Mesenchymal stem cell (in vitro differentiated cells and primary cell): ENCODE measurements around the gene LTK.

Experiments used
- DNase-seq: peaks from one replicate; pipeline ENCODE4 v3.0.0-alpha.2; 2013
- H2AFZ ChIP-seq: one replicate; pipeline ENCODE4 v1.6.1; 2013; ENCODE audit warnings: low read depth, mild to moderate bottlenecking, control low read depth, inconsistent platforms, low read length, moderate library complexity
- H2AK5ac ChIP-seq: 2 replicates; pipeline ENCODE4 v1.6.1; 2013; ENCODE audit warnings: low read length, moderate library complexity, mild to moderate bottlenecking, inconsistent platforms; ENCODE audit not compliant: severe bottlenecking
- H2BK120ac ChIP-seq: one replicate; pipeline ENCODE4 v1.6.1; 2013; ENCODE audit warnings: low read depth, mild to moderate bottlenecking, inconsistent platforms, low read length, moderate library complexity
- H2BK12ac ChIP-seq, 2 experiments: one replicate each; pipeline ENCODE4 v1.6.1; 2013; ENCODE audit warnings: inconsistent platforms in 2 of 2, low read length in 2 of 2, mild to moderate bottlenecking in 2 of 2, moderate library complexity in 2 of 2, control low read depth in 1 of 2
- H2BK15ac ChIP-seq: one replicate; pipeline ENCODE4 v1.6.1; 2013; ENCODE audit warnings: mild to moderate bottlenecking, low read depth, inconsistent platforms; ENCODE audit not compliant: poor library complexity, severe bottlenecking
- H2BK5ac ChIP-seq: 2 replicates; pipeline ENCODE4 v1.6.1; 2013; ENCODE audit warnings: low read depth, mild to moderate bottlenecking, low read length, control low read depth, inconsistent platforms; ENCODE audit not compliant: poor library complexity, severe bottlenecking
- H3K14ac ChIP-seq, 2 experiments: one replicate each; pipeline ENCODE4 v1.6.1; 2013; ENCODE audit warnings: inconsistent platforms in 2 of 2, low read length in 2 of 2, control low read depth in 1 of 2, mild to moderate bottlenecking in 1 of 2, moderate library complexity in 1 of 2
- H3K18ac ChIP-seq, 2 experiments: one replicate each; pipeline ENCODE4 v1.6.1; 2013; ENCODE audit warnings: inconsistent platforms in 2 of 2, low read length in 2 of 2, control low read depth in 1 of 2, low read depth in 1 of 2, mild to moderate bottlenecking in 1 of 2
- H3K23ac ChIP-seq, 2 experiments: one replicate each; pipeline ENCODE4 v1.6.1; 2013; ENCODE audit warnings: inconsistent platforms in 2 of 2, low read length in 2 of 2, mild to moderate bottlenecking in 2 of 2, moderate library complexity in 2 of 2, control low read depth in 1 of 2
- H3K27ac ChIP-seq: 2 replicates; pipeline ENCODE4 v1.5.1; 2013; ENCODE audit warnings: mild to moderate bottlenecking, moderate library complexity, low read length, control low read depth, inconsistent platforms; ENCODE audit not compliant: poor library complexity, severe bottlenecking
- H3K27me3 ChIP-seq, 2 experiments: 2 replicates each; pipeline versions ENCODE4 v1.6.1 to v1.7.0; 2013; ENCODE audit warnings: low read length in 2 of 2, mild to moderate bottlenecking in 2 of 2, moderate library complexity in 2 of 2, control low read depth in 1 of 2, inconsistent platforms in 1 of 2; ENCODE audit not compliant: control insufficient read depth in 1 of 2, insufficient read depth in 1 of 2
- H3K36me3 ChIP-seq, 2 experiments: 2 replicates each; pipeline versions ENCODE4 v1.6.1 to v1.7.0; 2013; ENCODE audit warnings: low read length in 2 of 2, control low read depth in 1 of 2, inconsistent platforms in 1 of 2, low read depth in 1 of 2, mild to moderate bottlenecking in 1 of 2; ENCODE audit not compliant: insufficient read depth in 2 of 2, control insufficient read depth in 1 of 2
- H3K4ac ChIP-seq, 2 experiments: one replicate each; pipeline ENCODE4 v1.6.1; 2013; ENCODE audit warnings: inconsistent platforms in 2 of 2, low read length in 2 of 2, mild to moderate bottlenecking in 2 of 2, moderate library complexity in 2 of 2, control low read depth in 1 of 2, low read depth in 1 of 2
- H3K4me1 ChIP-seq: 2 replicates; pipeline ENCODE4 v1.6.1; 2013; ENCODE audit warnings: low read depth, low read length, control low read depth; ENCODE audit not compliant: control insufficient read depth, insufficient read depth
- H3K4me2 ChIP-seq: 2 replicates; pipeline ENCODE4 v1.6.1; 2013; ENCODE audit warnings: low read length, mild to moderate bottlenecking, inconsistent platforms; ENCODE audit not compliant: poor library complexity, severe bottlenecking
- H3K4me3 ChIP-seq, 2 experiments: 2 replicates each; pipeline versions ENCODE4 v1.5.1 to v1.7.0; 2013; ENCODE audit warnings: low read length in 2 of 2, mild to moderate bottlenecking in 2 of 2, control low read depth in 1 of 2, low read depth in 1 of 2; ENCODE audit not compliant: insufficient read depth in 1 of 2
- H3K79me1 ChIP-seq: replicated peaks from 2 replicates; pipeline ENCODE4 v1.6.1; 2013; ENCODE audit warnings: mild to moderate bottlenecking, control low read depth, low read length, inconsistent platforms; ENCODE audit not compliant: poor library complexity, severe bottlenecking
- H3K9ac ChIP-seq: 2 replicates; pipeline ENCODE4 v1.7.0; 2013; ENCODE audit warnings: mild to moderate bottlenecking, low read length, moderate library complexity
- H3K9me3 ChIP-seq: 2 replicates; pipeline ENCODE4 v1.7.0; 2013; ENCODE audit warnings: mild to moderate bottlenecking, low read length; ENCODE audit not compliant: control insufficient read depth
- H4K8ac ChIP-seq: one replicate; pipeline ENCODE4 v1.6.1; 2013; ENCODE audit warnings: inconsistent platforms, mild to moderate bottlenecking, low read length, moderate library complexity
- H4K91ac ChIP-seq: one replicate; pipeline ENCODE4 v1.6.1; 2013; ENCODE audit warnings: mild to moderate bottlenecking, low read length, inconsistent platforms
- WGBS: methylation state at CpG from one replicate; pipeline ENCODE4 v1.1.7; 2013; ENCODE audit warnings: mixed read lengths; 5-methylcytosine and 5-hydroxymethylcytosine counted together

Gene LTK

GRCh38 chr15:41553731-41554130, 40.1 kb upstream of the LTK start:
- Histone ChIP-seq H3K18ac (no peak overlapping the region), H2BK5ac (no peak overlapping the region), H3K4me3 (no peak overlapping the region), H2AFZ (no peak overlapping the region), H3K9ac (no peak overlapping the region), H3K14ac (no peak overlapping the region), H3K4ac (no peak overlapping the region), H4K91ac (no peak overlapping the region), H4K8ac (no peak overlapping the region), H3K23ac (no peak overlapping the region), H2BK120ac (no peak overlapping the region), H3K4me2 (no peak overlapping the region), H2BK12ac (no peak overlapping the region), H2BK15ac (no peak overlapping the region), H3K27me3 (peaks cover 7% of the 10 kb centered on the region in 2 experiments), H3K27ac (no peak overlapping the region), H3K36me3 (no peaks in the 10 kb centered on the region), H3K79me1 (no peaks in the 10 kb centered on the region), H3K9me3 (no peaks in the 10 kb centered on the region), H2AK5ac (no peak overlapping the region), H3K4me1 (peaks cover 9% of the 10 kb centered on the region)
- no CpG with 5 or more reads among the region's 1 CpG for WGBS
- no peak for DNase-seq

- no peaks in the 10 kb centered on the region for H3K9me3 ChIP-seq
- no peak overlapping the region for H3K9ac ChIP-seq
- DNase-seq = no peak
- H3K79me1 ChIP-seq = no peaks in the 10 kb centered on the region
- no peak overlapping the region for H2BK120ac ChIP-seq
- no peak overlapping the region for H3K23ac ChIP-seq
- H2BK15ac ChIP-seq = no peak overlapping the region
- H2AK5ac ChIP-seq = no peak overlapping the region
- H3K4me3 ChIP-seq = no peak overlapping the region
- H4K8ac ChIP-seq = no peak overlapping the region
- H4K91ac ChIP-seq = no peak overlapping the region
- no peak overlapping the region for H3K4ac ChIP-seq
- no peaks in the 10 kb centered on the region for H3K36me3 ChIP-seq
- no peak overlapping the region for H2BK12ac ChIP-seq
- peaks cover 0 to 7% of the 10 kb centered on the region in 2 experiments for H3K27me3 ChIP-seq
- 98% methylated on average over 6 of the region's 9 CpGs for WGBS
- H3K18ac ChIP-seq = no peak overlapping the region
- H3K4me1 ChIP-seq = peaks cover 2% of the 10 kb centered on the region
- no peak overlapping the region for H3K14ac ChIP-seq
- H3K4me2 ChIP-seq = no peak overlapping the region
- no peak overlapping the region for H3K27ac ChIP-seq
- H2BK5ac ChIP-seq = no peak overlapping the region
- H2AFZ ChIP-seq = no peak overlapping the region
Observed at GRCh38 chr15:41550066-41550775, 36.6 kb upstream of the LTK start.

DNA sequence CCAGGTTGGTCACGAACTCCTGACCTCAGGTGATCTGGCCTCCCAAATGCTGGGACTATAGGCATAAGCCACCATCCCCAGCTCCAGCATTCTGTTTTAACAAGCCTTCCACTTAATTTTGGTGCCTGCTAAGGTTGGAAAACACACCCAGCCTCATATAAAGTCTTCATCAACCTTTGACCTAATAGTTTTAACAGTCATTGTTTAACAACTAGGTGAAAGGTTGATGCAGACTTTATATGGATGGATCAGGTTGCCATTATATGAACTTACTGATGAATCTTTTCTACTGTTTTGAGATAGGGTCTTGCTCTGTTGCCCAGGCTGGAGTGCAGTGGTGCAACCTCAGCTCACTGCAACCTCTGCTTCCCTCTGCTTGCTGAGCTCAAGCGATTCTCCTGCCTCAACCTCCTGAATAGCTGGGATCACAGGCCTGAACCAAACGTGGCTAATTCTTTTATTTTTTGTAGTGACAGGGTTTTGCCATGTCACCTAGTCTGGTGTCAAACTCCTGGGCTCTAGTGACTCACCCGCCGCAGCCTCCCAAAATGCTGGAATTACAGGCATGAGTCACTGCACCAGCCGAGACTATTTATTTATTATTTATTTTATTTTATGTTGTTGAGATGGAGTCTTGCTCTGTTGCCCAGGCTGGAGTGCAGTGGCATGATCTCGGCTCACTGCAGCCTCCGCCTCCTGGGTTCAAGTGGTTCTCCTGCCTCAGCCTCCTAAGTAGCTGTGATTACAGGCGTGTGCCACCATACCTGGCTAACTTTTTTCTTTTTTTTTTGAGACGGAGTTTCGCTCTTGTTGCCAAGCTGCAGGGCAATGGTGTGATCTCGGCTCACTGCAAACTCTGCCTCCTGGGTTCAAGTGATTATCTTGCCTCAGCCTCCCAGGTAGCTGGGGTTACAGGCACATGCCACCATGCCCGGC, 33.5 kb upstream of the LTK start:
- WGBS = 78% methylated on average over 12 of the region's 13 CpGs
- Histone ChIP-seq H3K4me2 (no peak overlapping the region), H3K23ac (no peak overlapping the region), H2BK120ac (no peak overlapping the region), H3K27ac (no peak overlapping the region), H2AK5ac (no peak overlapping the region), H4K8ac (no peak overlapping the region), H3K79me1 (peaks cover 6% of the 10 kb centered on the region), H3K9me3 (no peaks in the 10 kb centered on the region), H3K4ac (no peak overlapping the region), H3K4me1 (peaks cover 2% of the 10 kb centered on the region), H3K27me3 (no peaks in the 10 kb centered on the region), H2BK15ac (no peak overlapping the region), H2AFZ (no peak overlapping the region), H4K91ac (no peak overlapping the region), H2BK12ac (no peak overlapping the region), H3K14ac (no peak overlapping the region), H3K36me3 (no peaks in the 10 kb centered on the region), H3K4me3 (no peak overlapping the region), H3K18ac (no peak overlapping the region), H3K9ac (peak overlapping the region; percentile 27), H2BK5ac (no peak overlapping the region)
- DNase-seq = peak; percentile 67

DNA sequence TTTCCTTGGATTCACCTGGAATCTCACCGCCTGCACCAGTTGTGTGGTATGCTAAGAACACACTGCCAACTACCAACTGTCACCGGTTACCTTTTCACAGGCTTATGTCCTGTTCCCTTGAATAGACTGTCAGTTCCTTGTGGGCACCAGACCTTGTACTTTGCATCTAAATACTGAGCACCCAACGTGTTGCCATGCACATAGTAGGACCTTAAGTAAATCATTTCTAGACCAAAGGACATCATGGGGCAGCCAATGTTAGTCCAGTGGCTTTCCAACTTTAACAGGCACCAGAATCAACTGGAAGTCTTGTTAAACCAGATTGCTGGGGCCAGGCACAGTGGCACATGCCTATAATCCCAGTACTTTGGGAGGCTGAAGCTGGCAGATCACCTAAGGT, 31.6 kb upstream of the LTK start:
- WGBS = 96% methylated on average over 3 of the region's 3 CpGs

More for the DNA sequence above, 31.6 kb upstream of the LTK start:
- no peak overlapping the region for H4K91ac ChIP-seq
- peak overlapping the region; percentile 33 for H4K8ac ChIP-seq
- no peak overlapping the region for H2BK12ac ChIP-seq
- H2AFZ ChIP-seq = no peak overlapping the region
- H3K9ac ChIP-seq = no peak overlapping the region
- H3K14ac ChIP-seq = no peak overlapping the region
- H3K4me2 ChIP-seq = no peak overlapping the region
- no peak overlapping the region for H2BK120ac ChIP-seq
- no peaks in the 10 kb centered on the region for H3K27me3 ChIP-seq
- no peak overlapping the region for H3K4ac ChIP-seq
- H3K4me3 ChIP-seq = no peak overlapping the region
- H3K23ac ChIP-seq = no peak overlapping the region
- H2BK5ac ChIP-seq = no peak overlapping the region
- peaks cover 0 to 2% of the 10 kb centered on the region in 2 experiments for H3K36me3 ChIP-seq
- no peak overlapping the region for H2AK5ac ChIP-seq
- no peak overlapping the region for H3K27ac ChIP-seq
- no peaks in the 10 kb centered on the region for H3K9me3 ChIP-seq
- no peak overlapping the region for H3K18ac ChIP-seq
- H3K4me1 ChIP-seq = peaks cover 2% of the 10 kb centered on the region
- H3K79me1 ChIP-seq = peaks cover 12% of the 10 kb centered on the region
- DNase-seq = no peak
- H2BK15ac ChIP-seq = no peak overlapping the region
